ENCODE measurements around the gene CLIC1. TPM values are rescaled to one million over a fixed set of nuclear protein-coding genes. Genes with fewer than 3 reads are reported as not detected.

CLIC1 gene
- total RNA-seq, 1 experiment from 2014 or later, result 432 TPM

DNA sequence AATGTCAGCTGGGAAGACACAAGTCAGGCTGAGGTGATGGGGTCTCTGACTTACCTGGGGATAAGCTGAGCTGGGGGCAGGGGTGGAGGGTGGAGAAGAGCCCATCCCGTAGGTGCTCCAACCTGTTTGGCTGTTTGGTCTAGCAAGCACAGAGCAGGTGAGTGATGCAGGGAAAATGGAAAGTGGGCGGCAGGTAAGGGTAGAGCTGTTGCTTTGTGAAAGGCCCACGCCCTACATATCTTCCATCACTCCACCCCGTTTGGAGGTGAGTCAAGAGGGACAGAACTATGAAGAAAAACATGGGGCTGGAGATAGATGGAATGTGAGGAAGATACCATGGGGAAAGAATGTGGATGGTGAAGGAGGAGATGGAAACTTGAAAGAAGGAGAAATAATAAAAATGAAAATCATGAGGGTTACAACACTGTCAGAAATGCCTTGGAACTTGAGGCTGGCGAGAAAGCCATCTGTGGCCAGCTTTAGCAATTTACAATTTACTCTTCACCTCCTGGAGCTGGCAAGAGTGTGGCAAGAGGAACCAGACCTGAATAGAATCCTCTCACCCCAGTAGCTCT, 16.0 kb downstream of the CLIC1 start:
- Histone ChIP-seq H4K20me1 (ENCODE audit: insufficient read depth) (no peaks in the 10 kb centered on the region), H2AFZ (ENCODE audit: low read depth, low read length, poor library complexity, severe bottlenecking) (no peak overlapping the region), H3K9me2 (ENCODE audit: insufficient read depth) (no peaks in the 10 kb centered on the region), H3K9me3 (ENCODE audit: control insufficient read depth in 1 of 2, insufficient read depth in 1 of 2, low read depth in 1 of 2, low read length in 2 of 2) (no peaks in the 10 kb centered on the region), H3K4me1 (ENCODE audit: control insufficient read depth in 1 of 2, insufficient read depth in 2 of 2, low read length in 2 of 2) (peaks cover 28 to 43% of the 10 kb centered on the region in 2 experiments), H3K4me2 (ENCODE audit: low read length) (peak overlapping the region; percentile 45; the same call in 1 of the 2 replicates), H3K79me2 (ENCODE audit: insufficient read depth, low read length) (no peaks in the 10 kb centered on the region), H3K27me3 (ENCODE audit: insufficient read depth, low read length) (no peaks in the 10 kb centered on the region), H3K9ac (ENCODE audit: low read length) (no peak overlapping the region), H3K36me3 (ENCODE audit: control insufficient read depth in 1 of 2, insufficient read depth in 2 of 2, low read length in 2 of 2) (no peaks in the 10 kb centered on the region), H3K4me3 (replicated peaks in 1 of 2; ENCODE audit: low read depth in 1 of 2, low read length in 2 of 2) (no peak overlapping the region), H3K27ac (ENCODE audit: low read depth, low read length) (no peak overlapping the region)
- no peak for ATAC-seq
- ChIA-PET RAD21 (ENCODE audit: low non-redundant PET in 1 of 2, low total read pairs in 2 of 2, uncharacterized antibody in 2 of 2, unreplicated experiment in 2 of 2) (interaction anchor here in 1 of 2 experiments (0.5 kb wide), 1 partner anchor 110 kb away, joined by 8 read pairs; no protein-coding TSS in a partner anchor), POLR2A (no interaction called here), CTCF (no interaction called here)
- no TSS peak for BruUV-seq (replicated peaks)
- intact Hi-C loops (cut with micrococcal nuclease), result no loop called here
- no peak for TF ChIP-seq JUND (IDR thresholded peaks at IDR 0.05)
- TF ChIP-seq RAD21 (IDR thresholded peaks at IDR 0.05; ENCODE audit: low read depth), result no peak
- no peak for TF ChIP-seq EZH2phosphoT487 (IDR thresholded peaks at IDR 0.05; ENCODE audit: borderline replicate concordance)
- no peak for TF ChIP-seq ZFX (IDR thresholded peaks at IDR 0.05)
- TF ChIP-seq CBX3 (IDR thresholded peaks at IDR 0.05; ENCODE audit: low read depth), result no peak
- TF ChIP-seq, protein P1, sequence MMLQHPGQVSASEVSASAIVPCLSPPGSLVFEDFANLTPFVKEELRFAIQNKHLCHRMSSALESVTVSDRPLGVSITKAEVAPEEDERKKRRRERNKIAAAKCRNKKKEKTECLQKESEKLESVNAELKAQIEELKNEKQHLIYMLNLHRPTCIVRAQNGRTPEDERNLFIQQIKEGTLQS (IDR thresholded peaks at IDR 0.05), result no peak
- TF ChIP-seq ZNF274 (IDR thresholded peaks at IDR 0.05; ENCODE audit: low read depth, low read length), result no peak
- TF ChIP-seq, protein P2, sequence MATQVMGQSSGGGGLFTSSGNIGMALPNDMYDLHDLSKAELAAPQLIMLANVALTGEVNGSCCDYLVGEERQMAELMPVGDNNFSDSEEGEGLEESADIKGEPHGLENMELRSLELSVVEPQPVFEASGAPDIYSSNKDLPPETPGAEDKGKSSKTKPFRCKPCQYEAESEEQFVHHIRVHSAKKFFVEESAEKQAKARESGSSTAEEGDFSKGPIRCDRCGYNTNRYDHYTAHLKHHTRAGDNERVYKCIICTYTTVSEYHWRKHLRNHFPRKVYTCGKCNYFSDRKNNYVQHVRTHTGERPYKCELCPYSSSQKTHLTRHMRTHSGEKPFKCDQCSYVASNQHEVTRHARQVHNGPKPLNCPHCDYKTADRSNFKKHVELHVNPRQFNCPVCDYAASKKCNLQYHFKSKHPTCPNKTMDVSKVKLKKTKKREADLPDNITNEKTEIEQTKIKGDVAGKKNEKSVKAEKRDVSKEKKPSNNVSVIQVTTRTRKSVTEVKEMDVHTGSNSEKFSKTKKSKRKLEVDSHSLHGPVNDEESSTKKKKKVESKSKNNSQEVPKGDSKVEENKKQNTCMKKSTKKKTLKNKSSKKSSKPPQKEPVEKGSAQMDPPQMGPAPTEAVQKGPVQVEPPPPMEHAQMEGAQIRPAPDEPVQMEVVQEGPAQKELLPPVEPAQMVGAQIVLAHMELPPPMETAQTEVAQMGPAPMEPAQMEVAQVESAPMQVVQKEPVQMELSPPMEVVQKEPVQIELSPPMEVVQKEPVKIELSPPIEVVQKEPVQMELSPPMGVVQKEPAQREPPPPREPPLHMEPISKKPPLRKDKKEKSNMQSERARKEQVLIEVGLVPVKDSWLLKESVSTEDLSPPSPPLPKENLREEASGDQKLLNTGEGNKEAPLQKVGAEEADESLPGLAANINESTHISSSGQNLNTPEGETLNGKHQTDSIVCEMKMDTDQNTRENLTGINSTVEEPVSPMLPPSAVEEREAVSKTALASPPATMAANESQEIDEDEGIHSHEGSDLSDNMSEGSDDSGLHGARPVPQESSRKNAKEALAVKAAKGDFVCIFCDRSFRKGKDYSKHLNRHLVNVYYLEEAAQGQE (IDR thresholded peaks at IDR 0.05; ENCODE audit: low read depth), result no peak
- no peak for TF ChIP-seq FOSL1 (IDR thresholded peaks at IDR 0.05; ENCODE audit: low read depth)
- no peak for TF ChIP-seq POLR2A (IDR thresholded peaks at IDR 0.05; ENCODE audit: borderline replicate concordance, extremely low read depth, insufficient read depth, insufficient read length)
- DNase-seq (ENCODE audit: low read depth, low spot score), result no peak

Data from HCT116 (cell line).